HEK293T (cell line): Measurements from ENCODE around the gene DNASE2.

ENCODE experiments used
- NFRKB ChIP-seq: fragments of 450-650 bp; IDR thresholded peaks from 2 replicates; pipeline ENCODE4 v1.6.1; 2016; ENCODE audit warnings: mild to moderate bottlenecking, moderate library complexity
- ZNF384 ChIP-seq: fragments of 450-650 bp; IDR thresholded peaks from 2 replicates; pipeline ENCODE4 v1.6.1; 2016

GRCh38 chr19:12873891-12874745 lies 7.1 kb downstream of the DNASE2 start:
- TF ChIP-seq NFRKB (no peak), ZNF384 (no peak)
